ENCODE data around the gene WDR18.
"Not testable (repeated sequence)": the region's sequence is repeated elsewhere in the genome, so short reads cannot be mapped to it uniquely, and the experiment has no call there.

The WDR18 gene

GRCh38 chr19:950352-951066 is 33.6 kb upstream of the WDR18 start:
- DNase-seq: no peak

GRCh38 chr19:952049-952679 is 32.0 kb upstream of the WDR18 start:
- no peak for DNase-seq

- no peak for DNase-seq
These were observed 31.3 kb upstream of the WDR18 start for GRCh38 chr19:952680-953444.

- no peak for DNase-seq
These were observed 30.5 kb upstream of the WDR18 start for GRCh38 chr19:953445-954271.

GRCh38 chr19:954272-954671 is 29.9 kb upstream of the WDR18 start:
- DNase-seq: no peak

- no peak for DNase-seq
These were observed 29.3 kb upstream of the WDR18 start for GRCh38 chr19:954672-955494.

- no peak for DNase-seq
These were observed 28.1 kb upstream of the WDR18 start for GRCh38 chr19:955803-956765.

- no peak for DNase-seq
These were observed 27.2 kb upstream of the WDR18 start for GRCh38 chr19:956766-957440.

GRCh38 chr19:957578-957977 is 26.6 kb upstream of the WDR18 start:
- DNase-seq: not testable (repeated sequence)

GRCh38 chr19:958967-959855 is 24.9 kb upstream of the WDR18 start:
- DNase-seq: peak; percentile 52 to 53

- DNase-seq: no peak
These were observed 24.1 kb upstream of the WDR18 start for GRCh38 chr19:960020-960419.

- no peak for DNase-seq
These were observed 23.6 kb upstream of the WDR18 start for GRCh38 chr19:960601-960938.

- DNase-seq: no peak
These were observed 22.1 kb upstream of the WDR18 start for GRCh38 chr19:961866-962620.

GRCh38 chr19:962683-963400 is 21.3 kb upstream of the WDR18 start:
- DNase-seq: no peak

GRCh38 chr19:963486-963951 is 20.6 kb upstream of the WDR18 start:
- DNase-seq: no peak

- no peak for DNase-seq
These were observed 20.0 kb upstream of the WDR18 start for GRCh38 chr19:964116-964520.

GRCh38 chr19:964761-965694 is 19.1 kb upstream of the WDR18 start:
- DNase-seq: no peak

Measured in stimulated activated CD4-positive, alpha-beta T cell treated with anti-CD3 and anti-CD28 coated beads, Interleukin-2, amount 100 ng/mL, for 24 hours (primary cell).